Breast epithelium (tissue), 4 donors: ENCODE results near the gene RTN4RL1. TPM values are rescaled to one million over a fixed set of nuclear protein-coding genes. Genes with fewer than 3 reads are reported as not detected.
A peak's percentile ranks its signal among the peaks of the same experiment; 100 is the strongest.

ENCODE experiments used
- DNase-seq, 2 donors: peaks; one replicate each; pipeline ENCODE4 v3.0.0-alpha.2; 2019; ENCODE audit warnings: low spot score in 2 of 2
- H3K27ac ChIP-seq, 2 donors: fragments of 200-600 bp; sonication (generic) in 1 of 2; one replicate each; pipeline ENCODE4 v1.5.1; 2016 to 2019; ENCODE audit warnings: mild to moderate bottlenecking in 1 of 2
- H3K27me3 ChIP-seq, 2 donors: fragments of 200-600 bp; sonication (generic) in 1 of 2; one replicate each; pipeline versions ENCODE4 v1.5.1 to v1.6.0; 2017 to 2019; ENCODE audit warnings: control low read depth in 1 of 2, mild to moderate bottlenecking in 1 of 2
- H3K36me3 ChIP-seq: fragments of 200-600 bp; one replicate; pipeline ENCODE4 v1.5.1; 2019
- H3K4me1 ChIP-seq, 2 donors: fragments of 200-600 bp; sonication (generic); one replicate each; pipeline ENCODE4 v1.5.1; 2016 to 2019; ENCODE audit warnings: control low read depth in 1 of 2
- H3K4me3 ChIP-seq, 3 donors: fragments of 200-600 bp; sonication (generic); 1 replicate in 2 of 3; 2 replicates in 1 of 3; pipeline ENCODE4 v1.5.1; 2016 to 2019; ENCODE audit warnings: mild to moderate bottlenecking in 3 of 3, moderate library complexity in 2 of 3
- H3K9me3 ChIP-seq, 2 donors: fragments of 200-600 bp; sonication (generic) in 1 of 2; one replicate each; pipeline ENCODE4 v1.5.1; 2016 to 2019; ENCODE audit warnings: control low read depth in 1 of 2
- CTCF ChIP-seq, 3 donors: fragments of 450-650 bp; IDR thresholded peaks; one replicate each; pipeline ENCODE4 v1.5.1; 2016 to 2017; ENCODE audit warnings: antibody characterized with exemption in 3 of 3, mild to moderate bottlenecking in 3 of 3, moderate library complexity in 3 of 3
- POLR2A ChIP-seq: fragments of 450-650 bp; IDR thresholded peaks from one replicate; pipeline ENCODE4 v1.6.1; 2016; ENCODE audit warnings: antibody characterized with exemption, mild to moderate bottlenecking, moderate library complexity
- POLR2AphosphoS5 ChIP-seq, 3 donors: sonication (generic); formaldehyde crosslinking; IDR thresholded peaks; one replicate each; pipeline ENCODE4 v1.6.1; 2017; ENCODE audit warnings: antibody characterized with exemption in 3 of 3
- intact Hi-C: fragments of 100-400 bp; cut with DNase I; formaldehyde crosslinking; loops from one replicate; pipeline ENCODE4 v1.15.1; 2023; ENCODE audit warnings: low total_unique reads
- total RNA-seq, 3 donors: library from RNA; depleted of rRNA; stranded (reverse); fragments of >200 nt; gene quantifications; one replicate each; pipeline ENCODE4 v1.1.0, GENCODE V29; 2016

RTN4RL1 gene
- total RNA-seq, 3 donors from 2014 or later, result 3.8 to 19.6 (median 14.1) TPM

GRCh38 chr17:2068519-2069051 is 43.5 kb upstream of the RTN4RL1 start:
- no peaks in the 10 kb centered on the region for H3K36me3 ChIP-seq
- no peak for DNase-seq
- TF ChIP-seq POLR2AphosphoS5 (IDR thresholded peaks at IDR 0.05) (no peak), CTCF (IDR thresholded peaks at IDR 0.05) (no peak), POLR2A (no peak)
- H3K27me3 ChIP-seq, result no peaks in the 10 kb centered on the region
- H3K27ac ChIP-seq, result peak overlapping the region; percentile 78 to 89
- no peak overlapping the region for H3K4me3 ChIP-seq
- peaks cover 11 to 12% of the 10 kb centered on the region in 2 donors for H3K4me1 ChIP-seq
- H3K9me3 ChIP-seq, result no peaks in the 10 kb centered on the region
- intact Hi-C loops, result no loop called here

GRCh38 chr17:2068031-2068518 is 42.9 kb upstream of the RTN4RL1 start:
- Histone ChIP-seq H3K9me3 (no peaks in the 10 kb centered on the region), H3K4me1 (peaks cover 11 to 12% of the 10 kb centered on the region in 2 donors), H3K27me3 (no peaks in the 10 kb centered on the region), H3K27ac (peak overlapping the region; percentile 78 to 89), H3K4me3 (no peak overlapping the region), H3K36me3 (no peaks in the 10 kb centered on the region)
- TF ChIP-seq POLR2A, result no peak
- no peak for TF ChIP-seq POLR2AphosphoS5 (IDR thresholded peaks at IDR 0.05)
- intact Hi-C loops, result no loop called here
- DNase-seq, result no peak

- no peaks in the 10 kb centered on the region for H3K9me3 ChIP-seq
- no peak for DNase-seq
- TF ChIP-seq POLR2A (no peak), CTCF (IDR thresholded peaks at IDR 0.05) (no peak), POLR2AphosphoS5 (IDR thresholded peaks at IDR 0.05) (peak in 2 of 3 donors; percentile 39 to 54)
- peaks cover 11 to 12% of the 10 kb centered on the region in 2 donors for H3K4me1 ChIP-seq
- H3K27ac ChIP-seq, result peak overlapping the region; percentile 78 to 89
- intact Hi-C loops, result no loop called here
- no peak overlapping the region for H3K4me3 ChIP-seq
- no peaks in the 10 kb centered on the region for H3K27me3 ChIP-seq
- no peaks in the 10 kb centered on the region for H3K36me3 ChIP-seq
Observed at GRCh38 chr17:2067608-2068024, 42.5 kb upstream of the RTN4RL1 start.

DNA sequence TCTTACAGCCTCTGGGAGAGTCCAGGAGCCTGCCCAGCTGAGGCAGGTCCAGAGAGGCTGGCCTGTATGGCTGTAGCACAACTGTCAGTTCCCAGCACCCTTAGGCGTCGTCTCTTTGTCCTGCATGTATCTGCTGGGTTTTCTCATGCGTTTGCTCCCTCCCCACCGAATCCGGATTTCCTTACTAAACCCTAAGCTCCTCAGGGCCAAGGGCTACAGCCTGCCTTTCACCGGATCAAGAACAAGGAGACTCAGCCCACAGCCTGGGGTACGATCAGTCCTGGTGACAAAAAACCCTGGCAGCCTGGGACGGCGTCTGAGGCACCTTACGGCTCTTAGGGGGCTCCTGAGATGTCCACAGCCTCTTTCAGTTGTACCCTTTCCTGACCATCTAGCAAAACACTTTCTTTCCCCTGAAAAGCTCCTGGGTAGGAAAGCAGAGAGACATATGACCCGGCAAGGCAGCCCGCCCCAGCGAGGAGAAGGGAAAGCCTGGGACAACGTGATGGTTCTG is 42.0 kb upstream of the RTN4RL1 start:
- no peak for DNase-seq

DNA sequence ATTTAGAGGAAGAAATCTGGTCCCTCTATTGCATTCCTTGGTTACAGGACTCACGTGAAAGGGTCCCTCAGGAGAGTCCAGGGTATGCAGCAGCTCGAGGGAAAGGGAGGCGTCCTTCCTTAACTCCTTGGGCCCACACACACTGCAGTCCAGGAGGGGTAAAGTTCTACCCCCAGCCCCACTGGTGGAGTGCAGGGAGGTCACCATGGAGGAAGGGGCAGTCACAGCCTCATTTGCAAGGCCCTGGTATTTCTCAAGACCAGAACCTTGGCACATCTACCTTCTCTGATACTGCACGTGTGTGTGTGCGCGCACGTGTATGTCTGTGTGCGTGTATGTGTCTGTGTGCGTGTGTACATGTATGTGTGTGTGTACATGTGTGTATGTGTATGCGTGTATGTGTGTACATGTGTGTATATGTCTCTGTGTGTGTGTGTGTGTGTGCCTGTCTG is 40.8 kb upstream of the RTN4RL1 start:
- no peaks in the 10 kb centered on the region for H3K36me3 ChIP-seq
- peak overlapping the region; percentile 74 to 89 for H3K27ac ChIP-seq
- no peaks in the 10 kb centered on the region for H3K27me3 ChIP-seq
- intact Hi-C loops, result no loop called here
- no peak for DNase-seq
- no peak for TF ChIP-seq CTCF (IDR thresholded peaks at IDR 0.05)
- peak; percentile 26 to 61 (median 36) for TF ChIP-seq POLR2AphosphoS5 (IDR thresholded peaks at IDR 0.05)
- no peak for TF ChIP-seq POLR2A
- H3K4me1 ChIP-seq, result peaks cover 11 to 12% of the 10 kb centered on the region in 2 donors
- H3K4me3 ChIP-seq, result no peak overlapping the region
- H3K9me3 ChIP-seq, result no peaks in the 10 kb centered on the region

More for the DNA sequence above, 42.0 kb upstream of the RTN4RL1 start:
- TF ChIP-seq POLR2A (no peak), POLR2AphosphoS5 (IDR thresholded peaks at IDR 0.05) (no peak), CTCF (IDR thresholded peaks at IDR 0.05) (no peak)
- no peaks in the 10 kb centered on the region for H3K27me3 ChIP-seq
- peaks cover 11 to 12% of the 10 kb centered on the region in 2 donors for H3K4me1 ChIP-seq
- intact Hi-C loops, result no loop called here
- H3K36me3 ChIP-seq, result no peaks in the 10 kb centered on the region
- peak overlapping the region; percentile 78 to 89 for H3K27ac ChIP-seq
- no peak overlapping the region for H3K4me3 ChIP-seq
- no peaks in the 10 kb centered on the region for H3K9me3 ChIP-seq
